SK-N-MC (cell line): ENCODE data around the gene RANGAP1.

Experiments used
- EZH2 ChIP-seq: fragments of 200-600 bp; sonication (generic); IDR thresholded peaks from one replicate; pipeline ENCODE4 v1.6.1; 2017; ENCODE audit warnings: antibody characterized with exemption
- FOXP2 ChIP-seq: optimal IDR thresholded peaks from 2 replicates; pipeline ENCODE3; 2011; ENCODE audit warnings: mild to moderate bottlenecking, moderate library complexity; ENCODE audit not compliant: insufficient read depth; ENCODE audit errors: extremely low read length, control extremely low read depth
- POLR2AphosphoS5 ChIP-seq: IDR thresholded peaks from 2 replicates; pipeline ENCODE4 v1.6.1; 2012; ENCODE audit warnings: mild to moderate bottlenecking, low read depth, low read length, borderline replicate concordance

DNA sequence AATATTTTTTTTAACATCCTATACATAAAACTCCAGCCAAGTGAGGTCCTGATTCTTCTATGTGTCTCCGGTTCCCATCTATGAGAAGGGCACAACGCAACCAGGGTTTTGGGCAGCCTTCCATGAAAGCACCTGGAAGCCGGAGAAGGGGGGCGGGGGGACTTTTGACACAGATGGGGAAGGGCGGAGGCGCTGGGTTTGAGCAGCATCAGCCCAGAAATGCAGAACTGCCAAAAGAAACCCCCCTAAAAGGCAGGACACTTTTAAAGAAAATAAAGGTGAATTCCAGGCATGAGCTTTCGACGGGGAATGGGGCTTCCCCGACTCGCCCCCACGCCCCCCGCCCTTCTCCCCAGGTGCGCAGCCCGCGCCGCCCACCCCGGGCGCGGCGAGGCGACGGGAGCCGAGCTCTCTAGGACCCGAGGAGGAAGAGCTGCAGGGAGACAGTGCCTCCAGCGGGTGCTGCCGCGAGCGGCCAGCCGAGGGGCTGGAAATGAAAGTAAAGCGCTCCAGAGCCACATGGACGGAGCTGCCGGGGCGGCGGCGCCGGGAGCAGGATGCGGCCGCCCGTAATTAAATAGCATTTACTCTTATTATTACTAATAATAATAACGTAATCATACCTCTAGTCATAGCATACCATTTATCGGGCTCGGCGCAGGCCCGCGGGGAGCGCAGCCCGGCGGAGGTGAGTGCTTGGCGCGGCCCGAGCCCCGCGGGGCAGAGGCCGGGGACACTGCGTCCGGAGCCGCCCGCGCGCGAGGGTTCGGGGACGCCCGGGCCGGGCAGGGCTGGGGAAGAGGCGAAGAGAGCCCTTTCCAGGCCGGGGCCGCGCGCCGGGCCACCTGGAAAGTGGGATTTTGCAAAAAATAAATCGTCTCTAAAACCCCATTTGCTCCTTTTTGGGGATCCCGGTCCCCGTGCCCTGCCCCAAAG, 15.4 kb upstream of the RANGAP1 start, which contains the start of gene ZC3H7B:
- TF ChIP-seq EZH2, result no peak
- TF ChIP-seq POLR2AphosphoS5, result peak; percentile 75
- TF ChIP-seq FOXP2, result no peak
